PFSK-1 (cell line): ENCODE results near the gene SPTB.

ENCODE experiments used
- FOXP2 ChIP-seq: optimal IDR thresholded peaks from 2 replicates; pipeline ENCODE3; 2011; ENCODE audit warnings: borderline replicate concordance, control low read depth, inconsistent platforms; ENCODE audit not compliant: insufficient read depth; ENCODE audit errors: extremely low read length, extremely low read depth
- POLR2AphosphoS5 ChIP-seq: IDR thresholded peaks from 2 replicates; pipeline ENCODE4 v1.6.1; 2012; ENCODE audit warnings: low read depth, mild to moderate bottlenecking, control low read depth, low read length, moderate library complexity
- REST ChIP-seq, 2 experiments: IDR thresholded peaks; 2 replicates each; pipeline versions ENCODE4 v1.6.1 to v1.8.0; 2011 to 2012; ENCODE audit warnings: low read depth in 2 of 2, low read length in 2 of 2, control low read depth in 1 of 2, inconsistent platforms in 1 of 2, mild to moderate bottlenecking in 1 of 2, moderate library complexity in 1 of 2; ENCODE audit not compliant: insufficient read depth in 1 of 2
- SIN3A ChIP-seq: IDR thresholded peaks from 2 replicates; pipeline ENCODE4 v1.6.1; 2012; ENCODE audit warnings: mild to moderate bottlenecking, low read length, moderate library complexity, borderline replicate concordance; ENCODE audit not compliant: insufficient read depth
- TAF1 ChIP-seq: IDR thresholded peaks from 2 replicates; pipeline ENCODE4 v1.6.1; 2012; ENCODE audit warnings: low read length, control low read depth, borderline replicate concordance; ENCODE audit not compliant: insufficient read depth

Gene SPTB

GRCh38 chr14:64755781-64756221 lies 123.9 kb downstream of the SPTB start:
- TF ChIP-seq TAF1: no peak

GRCh38 chr14:64754685-64755084 lies 125.0 kb downstream of the SPTB start:
- TF ChIP-seq REST (IDR thresholded peaks at IDR 0.05; ENCODE audit: insufficient read depth in 1 of 2, low read depth in 2 of 2, low read length in 2 of 2) (no peak), FOXP2 (no peak), TAF1 (no peak), SIN3A (no peak), POLR2AphosphoS5 (no peak)

- no peak for TF ChIP-seq SIN3A
- TF ChIP-seq FOXP2: no peak
- no peak for TF ChIP-seq TAF1
- no peak for TF ChIP-seq POLR2AphosphoS5
These were observed 125.7 kb downstream of the SPTB start for GRCh38 chr14:64753999-64754398.

GRCh38 chr14:64753374-64753773 lies 126.3 kb downstream of the SPTB start:
- no peak for TF ChIP-seq TAF1

GRCh38 chr14:64752909-64753308 lies 126.8 kb downstream of the SPTB start:
- no peak for TF ChIP-seq TAF1
- no peak for TF ChIP-seq REST (IDR thresholded peaks at IDR 0.05; ENCODE audit: insufficient read depth in 1 of 2, low read depth in 2 of 2, low read length in 2 of 2)
- no peak for TF ChIP-seq SIN3A
- no peak for TF ChIP-seq POLR2AphosphoS5
- no peak for TF ChIP-seq FOXP2

- TF ChIP-seq FOXP2 (no peak), TAF1 (no peak), REST (IDR thresholded peaks at IDR 0.05; ENCODE audit: insufficient read depth in 1 of 2, low read depth in 2 of 2, low read length in 2 of 2) (no peak), POLR2AphosphoS5 (no peak), SIN3A (no peak)
These were observed 130.6 kb downstream of the SPTB start for GRCh38 chr14:64748995-64749714.
